Effector memory CD4-positive, alpha-beta T cell (primary cell): ENCODE results near the gene UTP14C.

Source experiments
- DNase-seq, 3 donors: peaks; one replicate each; pipeline ENCODE4 v3.0.0-alpha.2; 2020
- H3K27ac ChIP-seq: 2 replicates; pipeline ENCODE4 v1.7.0; 2013; ENCODE audit warnings: mild to moderate bottlenecking, low read length, moderate library complexity; ENCODE audit not compliant: insufficient read depth, poor library complexity, severe bottlenecking
- H3K27me3 ChIP-seq: replicated peaks from 2 replicates; pipeline ENCODE4 v1.7.0; 2013; ENCODE audit warnings: mild to moderate bottlenecking, low read length; ENCODE audit not compliant: insufficient read depth, control insufficient read depth, poor library complexity, severe bottlenecking
- H3K36me3 ChIP-seq: 2 replicates; pipeline ENCODE4 v1.7.0; 2013; ENCODE audit warnings: mild to moderate bottlenecking, low read length, moderate library complexity; ENCODE audit not compliant: control insufficient read depth, insufficient read depth
- H3K4me1 ChIP-seq: 2 replicates; pipeline ENCODE4 v1.7.0; 2013; ENCODE audit warnings: low read length, mild to moderate bottlenecking; ENCODE audit not compliant: control insufficient read depth, insufficient read depth, poor library complexity, severe bottlenecking
- H3K4me3 ChIP-seq: 2 replicates; pipeline ENCODE4 v1.7.0; 2013; ENCODE audit warnings: low read length, low read depth, mild to moderate bottlenecking; ENCODE audit not compliant: insufficient read depth, poor library complexity, severe bottlenecking
- H3K9me3 ChIP-seq: 2 replicates; pipeline ENCODE4 v1.7.0; 2013; ENCODE audit warnings: mild to moderate bottlenecking, low read length, moderate library complexity; ENCODE audit not compliant: control insufficient read depth

The UTP14C gene

DNA sequence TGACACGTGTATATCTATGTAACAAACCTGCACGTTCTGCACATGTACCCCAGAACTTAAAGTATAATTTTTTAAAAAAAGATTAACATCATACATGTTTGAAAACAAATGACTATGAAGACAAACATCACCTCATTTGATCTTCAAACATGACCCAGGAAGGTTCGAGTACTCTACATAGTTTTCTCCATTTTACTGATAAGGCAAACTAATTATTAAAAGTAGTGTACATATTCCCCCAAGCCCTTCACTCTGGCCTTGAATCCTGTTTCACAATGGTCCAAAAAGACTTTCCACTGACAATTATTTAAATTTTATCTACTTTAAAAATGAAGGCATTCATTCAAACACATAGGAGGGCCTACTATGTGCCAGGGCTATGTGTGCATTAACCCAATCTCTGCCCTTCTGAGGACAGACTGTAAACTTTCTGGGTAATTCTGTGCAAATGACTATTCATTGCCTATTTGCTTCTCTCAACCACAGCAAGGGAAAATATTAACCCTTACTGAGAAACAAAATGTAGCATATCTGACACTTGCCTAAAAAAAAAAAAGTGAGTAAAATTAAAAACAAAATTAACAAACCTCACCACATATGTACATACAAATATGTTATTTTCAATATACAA, 35.4 kb upstream of the UTP14C start:
- Histone ChIP-seq H3K36me3 (no peaks in the 10 kb centered on the region), H3K4me3 (no peak overlapping the region), H3K4me1 (no peaks in the 10 kb centered on the region), H3K27me3 (no peaks in the 10 kb centered on the region), H3K27ac (no peak overlapping the region), H3K9me3 (no peaks in the 10 kb centered on the region)
- no peak for DNase-seq

DNA sequence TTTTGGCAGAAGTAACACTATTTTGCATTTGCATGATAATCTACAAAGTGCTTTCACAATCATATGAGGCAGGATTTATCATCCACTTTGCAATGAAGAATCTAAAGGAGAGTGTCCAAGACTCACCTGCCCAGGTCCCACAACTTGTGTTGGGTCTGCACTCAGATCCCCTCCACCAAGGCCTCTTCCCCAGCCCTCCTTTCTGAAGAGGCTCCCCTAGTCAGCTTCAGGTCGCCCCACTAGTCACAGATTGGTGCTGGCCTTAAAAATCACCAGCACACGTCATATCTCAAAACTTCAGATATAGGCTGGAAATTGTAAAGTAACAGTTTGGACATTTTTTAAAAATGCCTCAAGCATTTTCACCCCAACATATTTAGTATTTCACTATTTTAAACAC, 30.8 kb upstream of the UTP14C start:
- no peak overlapping the region for H3K4me3 ChIP-seq
- DNase-seq: no peak
- H3K27ac ChIP-seq: no peak overlapping the region
- no peaks in the 10 kb centered on the region for H3K27me3 ChIP-seq
- no peaks in the 10 kb centered on the region for H3K36me3 ChIP-seq
- no peaks in the 10 kb centered on the region for H3K4me1 ChIP-seq
- H3K9me3 ChIP-seq: no peaks in the 10 kb centered on the region

DNA sequence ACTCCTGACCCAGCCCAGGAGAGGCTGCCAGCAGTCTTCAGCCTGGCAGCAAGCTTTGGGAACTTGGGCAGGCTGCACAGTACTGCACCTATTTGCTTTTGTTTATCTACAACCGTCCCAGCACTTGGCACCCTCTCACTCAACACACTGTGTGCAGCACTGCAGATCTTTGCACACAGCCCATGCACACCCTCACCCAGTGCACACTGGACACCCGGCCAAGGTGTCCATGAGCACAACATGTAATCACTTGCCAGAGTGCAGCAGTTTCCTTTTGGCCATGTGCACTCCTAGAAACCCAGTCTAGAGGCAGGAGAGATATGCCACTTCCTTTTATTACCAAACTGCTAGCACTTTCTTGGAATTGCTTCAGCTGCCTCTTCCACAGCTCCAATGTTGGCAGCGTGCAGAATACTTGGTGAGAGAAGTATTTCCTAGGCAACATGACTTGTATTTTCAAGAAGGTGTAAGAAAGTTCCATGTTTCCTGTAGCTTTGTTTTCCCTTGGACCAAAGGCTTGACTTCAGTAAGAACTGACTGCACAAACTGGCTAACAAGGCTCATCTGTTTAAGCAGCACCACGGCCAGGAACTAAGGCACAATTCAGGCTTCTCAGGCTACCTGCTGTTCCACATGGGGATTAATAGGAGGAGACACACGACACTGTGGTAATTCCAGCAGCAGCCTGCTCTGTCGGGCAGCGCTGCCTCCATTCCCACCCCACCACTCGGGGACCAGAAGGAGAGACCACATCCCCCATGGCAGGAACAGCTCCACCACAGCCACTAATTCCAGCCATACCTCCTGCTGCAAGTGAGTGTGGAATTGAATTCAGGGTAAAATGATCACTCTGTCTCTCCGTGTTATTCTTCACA, 28.6 kb upstream of the UTP14C start:
- Histone ChIP-seq H3K36me3 (no peaks in the 10 kb centered on the region), H3K27ac (no peak overlapping the region), H3K9me3 (no peaks in the 10 kb centered on the region), H3K27me3 (no peaks in the 10 kb centered on the region), H3K4me1 (no peaks in the 10 kb centered on the region), H3K4me3 (no peak overlapping the region)
- DNase-seq: no peak

DNA sequence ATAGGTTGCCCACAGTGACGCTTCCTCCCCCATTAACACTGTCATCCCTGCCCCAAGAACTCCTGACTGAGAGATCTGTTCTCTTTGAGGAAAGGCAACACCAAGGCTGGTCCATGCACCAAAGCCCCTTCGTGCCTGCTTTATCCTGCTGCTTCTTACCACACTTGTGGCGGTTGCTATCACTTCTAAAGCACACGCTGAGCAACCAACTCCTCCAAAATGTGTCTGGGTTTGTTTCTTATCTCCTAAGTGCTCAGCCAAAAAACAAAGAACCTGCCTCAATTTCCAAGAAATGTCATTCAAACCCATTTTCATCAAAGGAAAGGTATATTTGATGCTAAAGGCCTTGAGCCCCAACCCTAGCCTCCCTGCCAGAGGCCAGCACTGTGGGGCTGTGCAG, 27.9 kb upstream of the UTP14C start:
- no peak for DNase-seq

DNA sequence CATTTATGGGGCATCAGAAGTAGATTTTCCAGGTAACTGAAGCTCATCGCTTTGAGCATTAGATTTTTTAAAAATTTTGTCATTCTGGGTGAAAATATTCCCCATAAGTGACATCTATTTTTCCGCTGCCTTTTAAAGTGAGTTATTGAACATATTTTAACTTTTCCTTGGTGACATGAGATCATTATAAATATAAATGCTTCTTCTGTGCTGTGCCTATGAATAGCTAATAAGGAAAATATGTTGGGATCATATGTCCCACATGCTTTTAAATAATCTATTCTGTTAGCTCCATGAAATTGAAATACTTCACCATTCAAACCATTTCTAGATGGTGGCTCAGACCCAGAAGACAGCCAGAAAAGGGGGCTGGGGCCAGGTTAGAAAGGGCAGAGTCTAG, 27.3 kb upstream of the UTP14C start:
- no peaks in the 10 kb centered on the region for H3K36me3 ChIP-seq
- H3K4me3 ChIP-seq: no peak overlapping the region
- H3K27me3 ChIP-seq: no peaks in the 10 kb centered on the region
- H3K4me1 ChIP-seq: no peaks in the 10 kb centered on the region
- H3K27ac ChIP-seq: no peak overlapping the region
- H3K9me3 ChIP-seq: no peaks in the 10 kb centered on the region
- DNase-seq: no peak

More for the DNA sequence above, 27.9 kb upstream of the UTP14C start:
- Histone ChIP-seq H3K9me3 (no peaks in the 10 kb centered on the region), H3K4me1 (no peaks in the 10 kb centered on the region), H3K4me3 (no peak overlapping the region), H3K27ac (no peak overlapping the region), H3K36me3 (no peaks in the 10 kb centered on the region), H3K27me3 (no peaks in the 10 kb centered on the region)

DNA sequence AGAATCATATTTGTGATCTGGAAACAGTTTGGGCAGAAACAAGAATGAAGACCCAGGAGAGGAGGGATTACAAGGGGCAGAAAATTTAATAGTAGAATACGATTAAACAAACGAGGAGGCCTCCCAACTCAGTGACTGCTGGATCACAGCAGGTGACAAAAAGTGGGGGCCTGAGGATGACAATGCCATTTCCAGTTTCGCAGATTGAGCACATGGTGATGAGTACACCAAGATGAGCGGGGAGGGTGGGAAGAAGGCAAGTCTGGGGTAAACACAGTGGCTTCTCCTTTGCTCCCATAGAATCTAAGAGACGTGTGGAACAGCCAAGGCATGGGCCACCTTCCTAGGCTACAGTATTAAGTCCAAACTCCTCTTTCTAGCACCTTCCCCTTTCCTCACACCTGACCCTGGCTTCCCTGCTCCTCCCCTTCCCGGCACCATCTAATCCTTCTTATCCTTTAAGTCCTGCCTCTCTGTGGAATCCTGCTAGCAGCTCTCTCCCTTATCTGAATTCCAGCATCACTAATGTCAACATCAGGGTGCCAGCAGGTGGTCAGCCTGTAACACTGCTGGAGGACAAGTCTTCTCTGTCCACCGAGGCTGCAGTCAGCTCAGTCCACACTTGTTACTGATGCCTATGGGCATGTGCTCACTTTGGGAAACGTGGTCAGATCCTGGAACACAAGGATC, 26.7 kb upstream of the UTP14C start:
- Histone ChIP-seq H3K4me1 (no peaks in the 10 kb centered on the region), H3K36me3 (no peaks in the 10 kb centered on the region), H3K9me3 (no peaks in the 10 kb centered on the region), H3K4me3 (no peak overlapping the region), H3K27ac (no peak overlapping the region), H3K27me3 (no peaks in the 10 kb centered on the region)
- no peak for DNase-seq

DNA sequence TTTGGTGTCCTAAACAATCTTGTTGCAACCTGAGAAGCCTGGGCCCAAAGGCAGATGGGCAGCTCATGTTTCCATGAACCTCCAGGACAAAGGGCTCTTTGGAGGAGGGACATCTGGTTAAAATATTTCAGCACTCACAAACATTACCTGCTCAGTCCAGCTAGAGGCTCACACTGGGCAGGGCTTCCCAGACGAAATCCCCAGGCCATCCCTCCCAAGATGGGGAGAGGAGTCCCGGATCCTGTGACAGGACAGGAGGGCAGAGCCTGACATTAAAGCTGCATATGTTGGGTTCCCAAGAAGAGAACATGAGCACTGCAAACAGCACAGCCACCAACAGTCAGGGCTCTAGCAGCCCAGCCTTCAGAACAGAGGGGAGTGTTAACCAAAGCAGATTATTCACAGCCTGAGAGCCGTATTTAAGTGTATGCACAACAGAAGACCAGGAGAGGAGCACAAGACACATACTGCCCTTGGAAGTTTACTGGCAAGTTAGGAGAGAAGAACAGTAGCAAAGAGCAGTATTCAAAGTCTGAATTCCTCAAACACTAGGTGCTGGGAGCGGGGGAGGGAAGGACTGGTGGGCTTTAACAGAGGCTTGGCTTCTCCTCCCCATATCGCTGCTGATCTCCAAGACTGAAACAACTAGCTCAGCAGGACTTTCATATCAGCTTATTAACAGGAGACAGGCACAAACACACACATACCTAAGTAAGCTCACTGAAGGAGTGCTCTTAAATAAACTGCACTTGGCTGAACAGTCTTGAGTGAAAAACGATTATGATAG, 25.6 kb upstream of the UTP14C start:
- no peak overlapping the region for H3K4me3 ChIP-seq
- no peaks in the 10 kb centered on the region for H3K36me3 ChIP-seq
- no peaks in the 10 kb centered on the region for H3K9me3 ChIP-seq
- no peaks in the 10 kb centered on the region for H3K27me3 ChIP-seq
- H3K4me1 ChIP-seq: no peaks in the 10 kb centered on the region
- H3K27ac ChIP-seq: no peak overlapping the region
- no peak for DNase-seq

DNA sequence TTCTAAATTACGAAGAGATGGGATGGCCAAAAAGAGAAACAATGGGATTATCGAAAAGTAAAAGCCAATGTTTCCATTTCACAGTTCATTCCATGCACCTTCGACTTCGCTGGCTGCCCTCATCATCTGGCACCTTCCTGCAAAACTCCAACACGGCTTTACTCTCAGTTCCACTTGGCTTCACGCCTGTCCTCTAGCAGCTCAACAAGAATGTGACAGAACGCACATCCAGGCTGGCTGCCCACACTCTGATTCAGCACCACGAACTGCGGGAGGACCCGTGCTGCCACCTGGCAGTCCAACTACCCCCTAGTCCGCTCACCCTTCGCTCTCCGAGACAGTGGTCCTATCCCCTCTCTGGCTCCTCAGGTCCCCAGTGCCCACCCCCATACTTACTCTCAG, 25.0 kb upstream of the UTP14C start:
- H3K9me3 ChIP-seq: no peaks in the 10 kb centered on the region
- DNase-seq: no peak
- no peaks in the 10 kb centered on the region for H3K27me3 ChIP-seq
- H3K4me3 ChIP-seq: no peak overlapping the region
- no peaks in the 10 kb centered on the region for H3K4me1 ChIP-seq
- no peaks in the 10 kb centered on the region for H3K36me3 ChIP-seq
- no peak overlapping the region for H3K27ac ChIP-seq

DNA sequence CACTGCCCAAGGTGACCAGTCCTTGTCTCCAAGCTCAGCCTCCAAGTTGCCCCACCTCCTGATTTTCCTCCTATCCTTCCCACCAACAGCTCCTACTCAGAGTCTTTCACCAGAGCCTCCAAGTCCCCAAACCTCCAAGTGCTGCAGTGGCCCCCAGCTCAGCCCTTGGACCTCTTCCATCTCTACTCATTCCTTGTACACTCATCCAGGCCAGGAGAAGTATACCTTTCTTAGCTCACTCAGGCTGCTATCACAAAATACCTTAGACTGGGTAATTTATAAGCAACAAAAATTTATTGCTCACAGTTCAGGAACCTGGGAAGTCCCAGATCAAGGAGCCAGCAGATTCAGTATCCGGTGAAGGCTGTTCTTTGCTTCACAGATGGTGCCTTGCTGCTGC, 24.6 kb upstream of the UTP14C start:
- Histone ChIP-seq H3K4me1 (no peaks in the 10 kb centered on the region), H3K36me3 (no peaks in the 10 kb centered on the region), H3K27ac (no peak overlapping the region), H3K27me3 (no peaks in the 10 kb centered on the region), H3K9me3 (no peaks in the 10 kb centered on the region), H3K4me3 (no peak overlapping the region)
- DNase-seq: no peak
